NCI-H146 (cell line): Measurements from ENCODE around the gene LGALS3BP.
A peak's percentile ranks its signal among the peaks of the same experiment; 100 is the strongest.
"Not testable (repeated sequence)": the region's sequence is repeated elsewhere in the genome, so short reads cannot be mapped to it uniquely, and the experiment has no call there.

ENCODE experiments used
- DNase-seq: peaks from one replicate; lab custom pipeline; 2025; lab: John Stamatoyannopoulos, UW

Gene LGALS3BP, protein sequence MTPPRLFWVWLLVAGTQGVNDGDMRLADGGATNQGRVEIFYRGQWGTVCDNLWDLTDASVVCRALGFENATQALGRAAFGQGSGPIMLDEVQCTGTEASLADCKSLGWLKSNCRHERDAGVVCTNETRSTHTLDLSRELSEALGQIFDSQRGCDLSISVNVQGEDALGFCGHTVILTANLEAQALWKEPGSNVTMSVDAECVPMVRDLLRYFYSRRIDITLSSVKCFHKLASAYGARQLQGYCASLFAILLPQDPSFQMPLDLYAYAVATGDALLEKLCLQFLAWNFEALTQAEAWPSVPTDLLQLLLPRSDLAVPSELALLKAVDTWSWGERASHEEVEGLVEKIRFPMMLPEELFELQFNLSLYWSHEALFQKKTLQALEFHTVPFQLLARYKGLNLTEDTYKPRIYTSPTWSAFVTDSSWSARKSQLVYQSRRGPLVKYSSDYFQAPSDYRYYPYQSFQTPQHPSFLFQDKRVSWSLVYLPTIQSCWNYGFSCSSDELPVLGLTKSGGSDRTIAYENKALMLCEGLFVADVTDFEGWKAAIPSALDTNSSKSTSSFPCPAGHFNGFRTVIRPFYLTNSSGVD

DNA sequence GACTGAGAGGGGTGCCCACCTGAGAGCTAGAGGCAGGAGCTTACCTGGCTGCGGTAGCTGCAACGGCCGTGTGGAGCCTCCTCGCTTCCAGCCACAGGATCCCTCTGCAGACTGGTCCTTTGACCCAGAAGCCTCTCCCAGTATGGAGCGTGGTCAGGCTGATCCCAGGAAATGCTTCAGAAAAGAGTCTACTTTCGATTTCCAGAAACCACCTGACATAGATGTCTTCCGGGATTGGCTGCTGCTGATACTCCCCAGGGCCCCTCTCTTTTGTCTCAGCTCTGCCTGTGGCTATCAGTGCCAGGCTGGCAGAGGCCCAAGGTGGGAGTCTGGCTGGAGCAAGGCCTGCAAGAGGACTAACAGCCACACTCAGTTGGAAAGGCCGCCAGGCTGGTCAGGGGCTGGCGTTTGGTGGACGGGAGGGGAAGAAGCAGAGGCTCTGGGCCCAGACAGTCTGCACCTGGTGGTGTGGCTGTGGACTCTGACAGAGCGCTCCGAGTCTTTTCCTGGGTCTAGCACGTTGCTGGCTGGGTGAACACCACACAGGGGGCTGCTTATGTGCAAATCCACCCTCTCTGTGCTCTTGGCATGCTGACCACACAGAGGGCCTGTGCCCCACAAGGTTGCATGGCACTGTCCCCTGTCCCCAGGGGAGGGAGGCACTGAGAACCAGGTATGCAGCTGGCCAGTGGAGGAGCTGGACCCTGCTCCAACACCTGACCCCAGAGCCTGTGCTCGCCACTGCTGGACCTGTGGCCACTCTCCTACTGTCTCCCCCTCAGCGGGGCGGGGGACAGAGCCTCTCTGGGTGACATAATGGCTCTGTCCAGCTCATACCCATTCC, at the start of gene LGALS3BP:
TSS of gene LGALS3BP (minus strand) at position 144 of the 844 bp plus-strand sequence. CDS start 2,732 bp downstream, outside the sequence.
- peak; percentile 96 for DNase-seq

DNA sequence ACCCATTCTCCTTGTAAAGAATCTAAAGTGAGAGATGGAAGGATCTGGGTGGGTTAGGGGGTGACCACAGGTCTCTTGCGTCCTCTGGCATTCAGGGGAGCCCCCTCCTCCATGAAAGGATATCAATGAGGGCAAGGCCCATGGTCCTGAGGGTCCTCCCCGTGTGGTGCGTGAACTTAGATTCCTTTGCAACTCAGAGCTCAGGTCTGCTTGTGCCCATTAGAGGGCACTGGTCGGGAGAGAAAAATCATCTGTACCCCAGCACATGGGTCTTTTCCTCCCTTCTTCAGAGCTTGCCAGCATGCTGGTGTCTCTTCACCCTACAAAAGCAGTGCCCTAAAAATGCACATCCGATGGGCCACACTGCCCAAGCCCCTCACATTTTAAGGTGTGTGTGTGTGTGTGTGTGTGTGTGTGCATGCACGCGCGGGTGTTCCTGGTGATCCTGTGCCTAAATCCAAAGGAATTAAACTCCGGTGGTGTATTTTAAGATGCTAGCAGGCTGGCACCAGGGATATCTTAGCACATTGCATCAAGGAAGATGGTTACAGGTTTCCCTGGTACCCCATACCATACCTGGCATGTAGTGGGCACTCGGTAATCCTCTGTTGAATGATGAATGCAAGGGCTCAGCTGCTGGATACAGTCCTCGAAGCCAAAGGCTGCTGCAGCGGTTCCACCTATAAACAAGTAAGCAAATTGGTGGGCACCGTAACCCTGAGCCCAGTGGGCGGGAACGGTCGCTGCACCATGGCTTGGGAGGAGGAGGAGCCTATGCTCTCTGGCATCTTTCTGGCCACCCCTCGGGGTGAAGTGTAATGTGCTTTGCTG, 49.0 kb upstream of the LGALS3BP start:
- no peak for DNase-seq

DNA sequence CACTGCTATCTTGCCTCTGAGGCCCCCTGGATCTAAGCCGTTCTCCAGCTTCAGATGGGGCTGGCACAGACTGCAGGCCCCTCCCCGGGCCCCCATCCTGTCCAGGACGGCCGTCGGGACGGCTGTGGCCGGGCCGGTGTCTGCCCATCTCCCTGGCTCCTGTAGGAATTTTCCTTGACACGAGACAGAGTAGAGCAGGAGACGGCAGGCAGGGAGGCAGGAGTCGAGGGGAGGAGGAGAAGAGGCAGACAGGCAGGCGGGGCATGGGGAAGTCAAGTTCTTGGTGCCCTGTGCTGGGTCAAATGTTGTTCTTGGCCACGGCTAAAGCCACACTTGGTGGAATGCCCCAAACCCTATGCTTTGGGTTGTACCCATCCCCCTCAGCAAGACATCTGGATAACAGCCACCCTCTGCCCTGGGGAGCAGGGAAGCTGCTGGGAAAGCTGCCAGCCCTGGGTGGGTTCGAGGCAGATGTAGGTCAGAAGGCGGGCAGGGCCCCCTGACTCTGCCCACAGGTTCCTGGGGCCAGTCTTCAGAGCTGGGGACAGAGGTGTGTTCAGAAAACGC, 48.3 kb upstream of the LGALS3BP start:
- no peak for DNase-seq

DNA sequence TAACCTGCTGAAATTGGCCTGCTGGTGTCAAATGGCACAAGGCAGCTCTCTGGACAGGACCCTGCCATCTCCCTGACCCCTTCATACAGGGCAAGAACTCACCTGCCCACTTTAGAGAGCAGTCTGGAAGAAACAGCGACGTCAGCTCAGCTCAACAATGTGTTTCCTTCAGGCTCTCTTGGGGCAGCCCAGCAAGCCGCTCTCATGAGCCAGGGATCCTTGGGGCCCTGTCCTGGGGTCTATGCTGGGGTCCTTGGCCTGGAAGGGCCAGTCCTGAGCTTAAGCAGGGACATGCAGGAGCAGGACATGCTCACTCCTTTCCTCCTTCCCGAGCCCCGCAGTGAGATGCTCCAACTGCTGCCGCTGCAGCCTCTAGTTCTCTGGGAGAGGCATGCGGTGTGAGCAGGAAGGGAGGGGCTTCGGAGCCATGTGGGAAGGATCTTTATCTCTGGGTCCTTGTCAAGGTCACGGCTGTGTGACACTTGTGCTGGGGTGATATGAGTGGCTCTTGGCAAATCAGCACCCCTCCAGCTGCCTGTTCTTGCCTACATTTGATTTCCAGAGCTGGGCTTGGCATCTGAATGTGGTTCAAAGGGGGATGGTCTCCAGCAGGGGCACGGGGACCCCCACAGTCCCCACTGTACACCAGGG, 47.7 kb upstream of the LGALS3BP start:
- DNase-seq: no peak

DNA sequence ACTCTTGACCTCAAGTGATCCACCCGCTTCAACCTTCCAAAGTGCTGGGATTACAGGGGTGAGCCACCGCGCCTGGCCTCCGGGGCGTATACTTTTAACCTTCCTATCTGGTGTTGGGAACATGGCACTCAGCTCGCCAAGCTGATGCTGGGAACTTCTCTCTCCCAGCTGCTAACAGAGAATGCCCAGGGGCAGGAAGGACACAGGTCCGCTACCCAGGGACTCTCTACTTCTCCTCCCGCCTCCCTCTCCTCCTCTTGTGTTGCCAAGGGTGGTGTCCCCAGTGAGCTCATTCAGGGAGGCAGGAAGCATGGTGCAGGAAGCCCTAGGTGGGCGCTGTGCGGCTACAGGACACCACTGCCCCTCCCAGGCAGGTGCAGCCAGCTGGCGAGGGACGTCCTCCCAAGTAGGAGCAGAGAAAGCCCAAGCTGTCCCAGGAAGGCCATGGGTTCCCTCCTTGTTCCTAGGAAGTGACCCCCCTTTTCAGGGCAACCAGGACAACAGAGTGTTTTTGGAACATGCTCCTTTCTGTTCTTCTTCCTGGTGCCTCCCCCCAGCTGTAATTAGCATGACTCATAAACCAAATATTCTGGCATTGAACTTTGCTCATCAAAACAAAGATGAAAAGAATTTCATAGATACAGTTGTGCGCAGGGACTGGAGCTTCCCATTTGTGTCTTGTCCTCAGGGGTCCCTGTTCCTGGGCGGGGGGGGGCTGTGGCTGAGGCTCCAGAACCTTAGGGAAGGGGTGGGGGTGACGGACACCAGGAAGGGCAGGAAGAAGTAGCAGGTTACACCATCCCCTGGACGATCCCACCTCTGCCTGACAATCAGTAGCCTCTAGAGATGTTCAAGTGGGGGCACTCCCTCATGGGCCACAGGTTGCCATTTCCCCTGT, 46.9 kb upstream of the LGALS3BP start:
- DNase-seq: peak; percentile 81

DNA sequence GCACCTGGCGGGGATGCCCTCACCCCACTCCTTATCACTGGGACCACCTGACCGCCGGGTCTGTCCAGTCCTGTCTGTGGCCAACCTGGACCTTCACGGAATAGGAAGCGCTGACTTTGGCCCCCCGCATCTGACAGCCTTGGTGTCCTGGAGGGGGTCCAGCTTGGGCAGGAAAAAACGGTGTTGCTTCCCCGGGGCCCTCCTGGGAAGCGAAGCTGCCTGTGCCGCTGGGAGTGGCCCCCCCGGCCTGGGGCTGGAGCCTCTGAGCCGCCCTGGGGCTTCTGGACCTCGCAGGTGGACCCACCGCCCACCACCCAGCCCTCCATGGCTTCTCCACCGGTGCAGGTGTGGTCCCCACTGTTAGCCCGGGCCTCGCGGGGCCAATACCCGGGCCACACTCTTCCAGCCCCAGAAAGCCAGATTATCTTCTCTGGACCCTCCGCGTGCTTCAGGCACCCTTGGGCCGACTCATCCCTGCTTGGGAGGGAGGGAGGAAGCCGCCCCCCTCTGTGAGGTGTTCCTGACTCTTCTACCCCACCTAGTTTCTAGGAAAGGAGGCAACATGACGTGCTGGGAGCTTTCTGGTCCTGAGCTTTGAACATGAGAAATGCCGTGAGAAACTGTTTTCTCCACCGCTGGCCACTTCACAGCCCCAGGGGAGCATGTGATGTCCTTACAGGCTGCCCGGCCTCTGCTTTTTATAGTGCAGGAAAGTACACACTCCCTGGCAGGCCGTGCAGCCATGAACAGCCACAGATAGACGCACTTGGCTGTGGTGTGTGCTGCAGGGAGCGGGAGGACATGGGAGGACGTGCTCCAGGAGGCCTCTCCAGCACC, 45.4 kb upstream of the LGALS3BP start:
- no peak for DNase-seq

DNA sequence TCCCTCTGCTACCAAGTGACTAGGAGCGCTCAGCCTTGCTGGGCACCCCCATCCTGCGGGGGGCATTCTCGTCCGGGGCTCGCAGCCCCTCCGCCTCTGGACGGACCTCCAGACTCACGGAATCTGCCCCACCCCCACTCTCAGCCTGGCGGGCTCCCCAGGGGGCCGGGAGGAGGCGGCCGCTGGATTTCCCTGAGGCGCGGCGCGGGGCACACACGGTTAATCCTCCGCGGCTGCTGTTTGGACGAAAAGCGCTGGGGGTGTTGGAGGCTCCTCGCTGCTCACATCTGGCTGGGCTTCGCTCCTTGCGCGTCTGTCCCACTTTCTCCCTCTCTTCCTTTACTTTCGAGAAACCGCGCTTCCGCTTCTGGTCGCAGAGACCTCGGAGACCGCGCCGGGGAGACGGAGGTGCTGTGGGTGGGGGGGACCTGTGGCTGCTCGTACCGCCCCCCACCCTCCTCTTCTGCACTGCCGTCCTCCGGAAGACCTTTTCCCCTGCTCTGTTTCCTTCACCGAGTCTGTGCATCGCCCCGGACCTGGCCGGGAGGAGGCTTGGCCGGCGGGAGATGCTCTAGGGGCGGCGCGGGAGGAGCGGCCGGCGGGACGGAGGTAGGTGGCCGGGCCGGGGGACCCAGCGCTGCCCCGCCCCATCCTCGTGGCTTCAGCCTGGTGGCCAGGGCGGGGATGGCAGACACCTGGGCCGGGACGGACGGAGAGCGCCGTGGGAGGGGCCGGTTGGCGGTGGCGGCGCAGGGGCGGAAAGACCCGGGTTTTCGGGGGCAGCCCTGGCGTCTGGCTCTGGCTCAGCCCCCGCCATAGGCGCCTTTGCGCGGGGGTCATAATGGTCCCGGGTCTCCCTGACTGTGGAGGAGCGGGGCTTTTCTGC, 44.4 kb upstream of the LGALS3BP start, which contains the start of gene C1QTNF1:
TSS of gene C1QTNF1 (plus strand) at position 284 of the 886 bp plus-strand sequence. CDS start 19,800 bp downstream, outside the sequence.
- peak; percentile 71 for DNase-seq

DNA sequence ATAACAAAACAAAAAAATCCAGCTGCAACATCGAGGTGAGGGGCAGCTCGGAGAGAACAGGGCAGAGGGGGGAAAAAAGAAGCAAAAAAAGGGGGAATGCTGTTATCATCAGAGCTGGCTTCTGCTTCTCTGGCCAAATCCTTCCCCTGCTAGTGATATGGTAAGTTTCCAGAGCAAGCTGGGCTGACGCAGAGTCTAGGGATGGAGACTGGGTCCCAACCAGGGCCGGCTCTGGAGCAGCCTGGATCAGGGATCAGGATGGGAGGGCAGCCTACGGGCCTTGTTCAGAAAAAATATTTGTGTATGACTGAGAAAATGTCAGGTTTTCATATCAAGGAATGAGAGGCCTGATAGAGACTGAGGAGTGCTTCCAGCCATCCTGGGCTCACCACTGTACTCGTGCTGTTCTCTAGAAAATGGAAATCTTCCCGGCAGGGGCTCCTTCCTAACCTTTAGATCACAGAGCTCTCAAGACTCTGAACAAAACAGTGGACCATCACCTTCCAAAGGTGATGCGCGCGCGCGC, 43.5 kb upstream of the LGALS3BP start:
- no peak for DNase-seq

DNA sequence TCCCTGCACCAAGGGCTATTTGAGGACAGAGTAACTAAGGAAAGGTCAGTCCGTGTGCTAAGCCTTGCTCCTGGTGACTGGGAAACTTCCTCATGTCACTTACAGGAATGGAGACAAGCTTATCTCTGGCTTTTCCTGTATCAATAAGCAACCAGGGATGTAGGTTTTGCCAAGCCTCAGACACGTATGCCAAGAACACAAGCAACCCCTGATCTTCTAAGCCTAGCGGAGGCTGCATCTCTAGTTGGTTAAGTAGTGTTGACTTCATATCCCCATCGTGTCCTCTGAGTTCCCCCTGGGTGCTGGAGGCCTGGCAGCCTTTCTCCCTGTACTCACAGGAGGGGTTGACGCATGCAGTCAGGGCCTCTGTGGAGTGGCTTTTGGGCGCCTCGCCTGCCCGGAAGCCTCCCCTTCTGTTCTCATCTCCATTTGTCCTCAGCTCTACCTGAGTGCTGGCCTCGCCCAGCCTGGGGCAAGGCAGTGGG, 42.8 kb upstream of the LGALS3BP start:
- DNase-seq: no peak

DNA sequence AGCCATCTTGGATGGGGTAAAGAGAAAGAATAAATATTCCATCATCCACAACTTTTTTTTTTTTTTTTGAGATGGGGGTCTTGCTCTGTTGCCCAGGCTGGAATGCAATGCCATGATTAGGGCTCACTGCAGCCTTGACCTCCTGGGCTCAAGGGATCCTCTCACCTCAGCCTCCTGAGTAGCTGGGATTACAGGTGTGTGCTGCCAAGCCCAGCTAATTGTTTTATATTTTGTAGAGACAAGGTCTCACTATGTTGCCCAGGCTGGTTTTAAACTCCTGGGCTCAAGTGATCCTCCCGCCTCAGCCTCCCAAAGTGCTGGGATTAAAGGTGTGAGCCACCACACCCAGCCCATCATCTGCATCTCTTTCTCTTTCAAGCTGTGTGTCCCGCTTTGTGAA, 42.2 kb upstream of the LGALS3BP start:
- DNase-seq: not testable (repeated sequence)

DNA sequence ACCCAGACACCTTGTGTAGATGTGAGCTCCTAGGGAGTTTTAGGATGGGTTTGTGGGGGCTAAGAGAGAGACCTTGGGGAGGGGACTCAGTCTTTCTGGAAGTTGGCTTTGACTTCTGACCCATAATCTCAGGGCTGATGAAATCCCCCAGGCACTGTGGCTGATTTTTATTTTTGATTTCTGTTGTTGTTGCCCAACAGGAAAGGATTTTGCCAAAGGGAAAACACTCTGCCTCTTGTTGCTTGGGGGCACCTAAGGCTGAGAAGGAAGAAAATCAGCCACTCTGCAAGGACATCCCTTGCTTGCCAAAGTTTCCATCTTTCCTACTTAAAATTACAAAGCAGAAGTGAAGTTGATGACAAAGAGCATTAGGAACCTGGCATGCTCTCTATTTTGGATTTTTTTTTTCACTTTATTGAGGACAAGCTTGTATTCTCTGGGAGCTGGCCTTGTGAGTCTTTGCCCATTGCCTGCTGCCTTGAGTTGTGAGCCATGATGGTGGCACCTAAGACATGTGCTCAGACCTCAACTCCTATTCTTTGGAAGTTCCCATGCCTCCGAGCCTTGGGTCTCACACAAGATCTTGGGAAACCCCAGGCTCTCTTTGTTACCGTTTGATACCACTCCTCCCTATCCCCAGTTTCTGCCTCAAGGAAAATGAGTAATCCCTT, 41.0 kb upstream of the LGALS3BP start:
- DNase-seq: no peak

DNA sequence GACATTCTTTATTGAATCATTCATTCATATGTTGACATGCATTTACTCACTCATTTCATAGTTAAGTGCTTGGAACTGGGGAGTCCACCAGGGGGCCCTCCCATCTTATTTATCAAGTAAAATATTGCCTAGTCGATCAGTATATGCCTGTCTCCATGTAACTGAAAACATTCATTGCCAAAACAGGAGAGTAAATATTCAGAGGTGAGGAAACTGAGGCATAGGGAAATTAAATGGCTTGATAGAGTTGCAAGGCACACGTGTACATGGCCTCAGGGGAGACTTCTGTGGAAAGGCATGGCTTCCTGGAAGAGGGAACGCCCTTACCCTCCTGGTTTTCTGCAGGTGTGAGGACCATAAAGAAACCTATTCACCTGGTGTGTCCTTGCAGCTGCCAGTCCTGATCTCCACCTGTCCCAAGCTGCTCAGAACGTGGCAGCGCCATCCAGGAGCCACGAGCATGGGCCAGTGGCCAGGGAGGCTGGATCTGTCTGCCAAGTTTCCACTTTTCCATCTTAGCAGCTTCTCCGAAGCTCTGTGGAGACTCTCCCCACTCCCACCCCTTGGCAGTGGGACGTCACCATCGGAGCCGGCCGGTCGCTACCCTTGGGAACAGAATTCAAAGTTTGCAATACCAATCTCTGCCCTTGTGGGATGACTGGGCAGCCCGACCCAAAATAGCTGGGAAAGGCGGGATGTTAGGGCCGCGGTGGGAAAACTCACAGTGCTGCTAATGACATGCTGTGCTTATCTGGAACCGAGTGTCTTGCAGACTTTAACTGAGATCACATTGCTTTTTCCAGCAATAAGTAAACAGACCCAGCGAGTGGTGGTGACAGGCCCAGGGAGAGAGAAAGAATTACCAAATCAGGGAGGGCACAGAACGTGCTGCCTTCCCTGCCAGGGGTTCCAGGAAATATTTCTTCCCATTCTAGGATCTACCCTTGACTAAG, 40.2 kb upstream of the LGALS3BP start:
- peak; percentile 85 for DNase-seq

DNA sequence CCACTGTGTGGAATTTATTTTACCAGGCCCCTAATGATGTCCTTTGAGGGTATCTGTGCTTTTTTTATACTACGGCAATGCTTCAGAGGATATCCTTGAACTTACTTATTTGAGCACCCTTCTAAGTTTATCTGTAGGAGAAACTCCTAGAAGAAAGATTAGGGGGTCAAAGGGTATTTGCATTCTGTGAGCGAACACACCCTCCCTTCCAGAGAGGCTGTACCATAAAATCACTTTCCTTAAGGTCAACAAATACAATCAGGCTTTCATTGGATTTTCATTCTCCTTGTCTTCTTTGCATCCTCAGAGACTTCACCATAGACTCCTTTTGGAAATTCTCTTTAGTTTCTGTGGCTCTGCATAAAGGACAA, 39.5 kb upstream of the LGALS3BP start:
- no peak for DNase-seq

DNA sequence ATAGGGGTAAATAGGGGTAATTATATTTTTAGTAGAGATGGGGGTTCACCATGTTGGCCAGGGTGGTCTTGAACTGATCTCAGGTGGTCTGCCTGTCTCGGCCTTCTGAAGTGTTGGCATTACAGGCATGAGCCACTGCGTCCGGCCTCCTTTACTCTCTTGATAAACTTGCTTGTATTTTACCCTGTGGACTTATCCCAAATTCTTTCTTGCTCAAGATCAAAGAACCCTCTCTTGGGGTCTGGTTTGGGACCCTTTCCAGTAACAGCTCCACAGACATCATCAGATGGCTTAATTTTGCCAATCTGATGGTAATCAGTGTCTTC, 38.6 kb upstream of the LGALS3BP start:
- no peak for DNase-seq

DNA sequence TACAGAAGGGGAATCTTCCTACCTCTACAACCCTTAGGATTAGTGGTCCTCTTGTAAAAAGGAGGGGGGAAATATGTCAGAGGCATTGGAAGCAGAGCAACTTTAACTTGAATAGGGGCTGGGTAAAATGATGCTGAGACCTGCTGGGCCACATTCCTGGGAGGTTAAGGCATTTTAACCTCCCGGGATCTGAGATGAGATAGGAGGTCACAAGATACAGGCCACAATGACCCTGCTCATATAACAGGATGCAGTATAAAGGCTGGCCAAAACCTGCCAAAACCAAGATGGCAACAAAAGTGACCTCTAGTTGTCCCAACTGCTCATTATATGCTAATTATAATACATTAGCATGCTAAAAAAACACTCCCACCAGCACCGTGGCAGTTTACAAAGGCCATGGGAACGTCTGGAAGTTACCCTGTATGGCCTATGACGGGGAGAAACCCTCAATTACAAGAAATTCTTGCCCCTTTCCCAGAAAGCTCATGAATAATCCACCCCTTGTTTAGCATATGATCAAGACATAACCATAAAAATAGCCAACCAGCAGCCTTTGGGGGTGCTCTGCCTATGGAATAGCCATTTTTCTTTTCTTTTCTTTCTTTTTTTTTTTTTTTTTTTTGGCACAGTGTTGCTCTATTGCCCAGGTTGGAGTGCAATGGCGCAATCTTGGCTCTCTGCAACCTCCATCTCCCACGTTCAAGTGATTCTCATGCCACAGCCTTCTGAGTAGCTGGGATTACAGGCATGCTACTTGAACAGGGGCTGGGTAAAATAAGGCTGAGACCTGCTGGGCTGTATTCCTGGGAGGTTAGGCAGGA, 38.0 kb upstream of the LGALS3BP start:
- no peak for DNase-seq
